HAP-1 (cell line): ENCODE data around the gene USP21.
A peak's percentile ranks its signal among the peaks of the same experiment; 100 is the strongest.

Experiments used
- DNase-seq, 2 experiments: peaks; one replicate each; pipeline ENCODE4 v3.0.0-alpha.2; 2016 to 2020; ENCODE audit warnings: low spot score in 2 of 2
- H3K27me3 ChIP-seq: fragments of 250-450 bp; sonication (Bioruptor Pico); 2 replicates; pipeline ENCODE4 v1.5.1; 2020; ENCODE audit warnings: low read depth, mild to moderate bottlenecking, moderate library complexity
- H3K36me3 ChIP-seq: fragments of 250-450 bp; sonication (Bioruptor Pico); replicated peaks from 2 replicates; pipeline ENCODE4 v1.5.1; 2020; ENCODE audit warnings: mild to moderate bottlenecking
- H3K4me1 ChIP-seq: fragments of 250-450 bp; sonication (Bioruptor Pico); 2 replicates; pipeline ENCODE4 v1.5.1; 2020; ENCODE audit warnings: mild to moderate bottlenecking
- H3K4me3 ChIP-seq: fragments of 250-450 bp; sonication (Bioruptor Pico); 2 replicates; pipeline ENCODE4 v1.5.1; 2020; ENCODE audit warnings: mild to moderate bottlenecking, moderate library complexity
- H3K9me3 ChIP-seq: fragments of 250-450 bp; sonication (Bioruptor Pico); 2 replicates; pipeline ENCODE4 v1.5.1; 2020; ENCODE audit warnings: mild to moderate bottlenecking, moderate library complexity
- in situ Hi-C: fragments of 300-500 bp; cut with MboI; formaldehyde crosslinking; loops from 3 replicates; pipeline ENCODE4 v1.14.3; 2020; ENCODE audit warnings: low sequenced_read_pairs, inconsistent platforms, mixed read lengths

Gene USP21

DNA sequence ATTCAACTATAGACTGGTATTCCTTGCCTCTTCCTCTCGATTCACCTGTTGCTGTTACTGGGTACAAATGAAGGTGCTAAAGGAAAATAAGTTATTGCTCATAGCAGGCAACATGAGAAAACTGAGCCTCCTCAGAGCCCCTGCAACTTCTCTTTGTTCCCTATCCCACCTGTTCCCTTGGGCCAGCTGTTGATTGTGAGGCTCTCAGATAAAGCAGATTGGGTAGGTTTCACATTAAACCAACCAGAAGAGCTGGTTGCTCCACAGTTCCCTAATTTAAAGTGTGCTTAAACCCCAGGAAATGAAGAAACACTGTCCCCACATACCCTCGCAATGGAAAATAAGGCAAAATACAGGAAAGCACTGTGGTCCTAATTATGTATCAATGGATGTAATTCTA, 31.7 kb upstream of the USP21 start:
- Histone ChIP-seq H3K36me3 (peaks cover 56% of the 10 kb centered on the region), H3K4me3 (no peak overlapping the region), H3K4me1 (peaks cover 13% of the 10 kb centered on the region), H3K27me3 (no peaks in the 10 kb centered on the region), H3K9me3 (no peaks in the 10 kb centered on the region)
- in situ Hi-C loops = no loop called here
- no peak for DNase-seq

DNA sequence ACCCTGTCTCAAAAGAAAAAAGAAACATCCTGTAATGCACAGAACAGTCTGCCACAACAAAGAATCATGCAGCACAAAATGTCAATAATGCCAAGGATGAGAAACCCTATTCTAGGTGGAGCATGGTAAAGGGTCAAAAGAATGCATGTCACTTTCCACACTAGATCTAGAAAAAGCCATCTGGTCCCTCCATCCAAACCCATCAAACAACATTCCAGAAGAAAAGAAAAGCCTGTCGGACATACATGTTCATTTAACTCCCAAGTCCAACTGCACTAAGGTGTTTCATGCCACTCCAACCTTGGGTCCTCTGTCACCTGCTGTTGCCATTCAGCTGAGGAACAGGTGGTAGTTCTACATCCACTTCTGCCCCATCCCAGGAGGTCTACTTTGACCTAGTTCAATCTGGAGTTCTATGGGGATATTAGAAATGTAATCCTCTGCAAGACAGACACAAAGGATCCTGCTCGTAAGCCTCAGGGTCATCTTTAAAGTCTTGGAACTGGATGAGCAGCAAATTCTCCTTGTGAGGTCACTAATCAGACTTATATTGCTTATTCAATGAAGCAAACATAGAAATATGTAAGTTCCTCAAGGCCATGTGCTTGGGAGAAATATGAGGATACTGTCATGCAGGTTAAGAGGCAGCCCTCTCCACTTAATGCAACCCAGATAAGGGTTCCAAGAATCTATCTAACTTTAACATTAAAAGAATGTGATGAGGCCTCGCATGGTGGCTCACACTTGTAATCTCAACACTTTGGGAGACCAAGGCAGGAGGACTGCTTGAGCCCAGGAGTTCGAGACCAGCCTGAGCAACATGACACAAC, 30.5 kb upstream of the USP21 start:
- Histone ChIP-seq H3K4me3 (no peak overlapping the region), H3K36me3 (peaks cover 48% of the 10 kb centered on the region), H3K4me1 (peaks cover 17% of the 10 kb centered on the region), H3K27me3 (no peaks in the 10 kb centered on the region), H3K9me3 (no peaks in the 10 kb centered on the region)
- DNase-seq = no peak
- in situ Hi-C loops = no loop called here

DNA sequence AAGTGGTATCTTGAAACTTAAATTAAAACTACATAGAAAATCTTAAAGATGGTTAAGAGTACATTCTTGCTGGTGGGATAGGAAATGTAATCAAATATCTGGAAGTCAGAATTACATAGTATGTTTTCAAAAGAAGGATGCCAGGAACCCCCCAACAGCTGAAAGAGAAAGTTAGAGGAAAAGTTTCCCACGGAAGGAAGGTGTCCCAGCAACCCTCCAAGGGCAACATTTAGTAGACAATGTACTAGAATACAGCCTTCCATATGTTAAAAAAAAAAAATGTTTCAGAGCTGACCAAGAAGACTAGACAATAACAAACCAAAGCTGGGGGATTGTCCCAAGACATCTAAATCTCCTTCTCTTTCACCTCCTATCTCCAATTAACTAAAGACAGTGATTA, 29.0 kb upstream of the USP21 start:
- Histone ChIP-seq H3K36me3 (peaks cover 38% of the 10 kb centered on the region), H3K4me3 (no peak overlapping the region), H3K9me3 (no peaks in the 10 kb centered on the region), H3K27me3 (no peaks in the 10 kb centered on the region), H3K4me1 (peaks cover 17% of the 10 kb centered on the region)
- in situ Hi-C loops = no loop called here
- DNase-seq = no peak

- Histone ChIP-seq H3K4me1 (peaks cover 17% of the 10 kb centered on the region), H3K36me3 (peaks cover 28% of the 10 kb centered on the region), H3K4me3 (peak overlapping the region; percentile 45), H3K27me3 (no peaks in the 10 kb centered on the region), H3K9me3 (no peaks in the 10 kb centered on the region)
- peak in 1 of 2 experiments; percentile 22 for DNase-seq
- in situ Hi-C loops = no loop called here
These were observed 27.5 kb upstream of the USP21 start for GRCh38 chr1:161131523-161132409.

DNA sequence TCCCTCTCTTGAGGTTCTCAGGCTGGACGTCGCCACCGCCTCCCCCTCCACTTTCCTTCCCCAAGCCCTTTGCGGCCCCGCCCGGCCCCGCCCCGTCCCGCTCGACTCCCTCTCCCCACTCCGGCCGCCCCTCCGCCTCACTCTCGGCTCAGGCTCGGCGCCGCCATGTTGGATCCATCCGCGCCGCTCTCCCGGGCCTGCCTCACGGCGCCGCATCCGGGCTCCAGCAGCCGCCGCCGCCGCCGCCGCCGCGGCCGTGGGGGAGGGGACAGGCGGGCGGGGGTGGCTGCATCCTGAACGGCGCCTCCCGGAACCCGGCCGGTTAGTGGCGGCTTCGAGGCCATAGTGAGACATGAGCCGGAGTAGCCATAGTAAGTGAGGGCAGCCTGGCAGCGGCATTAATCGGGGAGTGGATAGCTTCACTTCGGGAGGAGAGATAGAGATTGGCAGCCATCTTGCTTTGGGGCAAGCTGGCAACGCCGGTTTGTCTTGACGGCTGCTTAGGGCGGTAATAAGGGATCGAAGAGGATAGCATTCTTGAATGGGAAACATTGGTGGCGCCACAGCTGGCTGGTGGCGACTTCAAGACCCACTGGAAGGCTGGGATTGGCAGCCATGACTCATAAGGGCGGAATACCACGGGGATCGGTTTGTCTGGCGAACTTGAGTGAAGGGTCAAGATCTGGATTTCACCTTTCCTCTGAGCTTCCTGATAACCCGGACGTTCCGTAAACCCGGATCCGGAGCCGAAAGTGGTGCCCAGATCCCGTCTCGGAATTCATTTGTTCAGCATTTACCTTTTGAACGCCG, 26.7 kb upstream of the USP21 start, which contains the start of gene DEDD:
DEDD (minus strand) TSS at position 258 of the 810 bp plus-strand sequence. CDS start 8,205 bp downstream, outside the sequence.
- no peaks in the 10 kb centered on the region for H3K9me3 ChIP-seq
- H3K4me3 ChIP-seq = peak within 1 kb of the TSS; percentile 45
- H3K27me3 ChIP-seq = no peaks in the 10 kb centered on the region
- peaks cover 19% of the 10 kb centered on the region for H3K36me3 ChIP-seq
- H3K4me1 ChIP-seq = peaks cover 17% of the 10 kb centered on the region
- in situ Hi-C loops = no loop called here
- DNase-seq = peak; percentile 95 to 99

- Histone ChIP-seq H3K4me3 (peak overlapping the region; percentile 45), H3K27me3 (no peaks in the 10 kb centered on the region), H3K36me3 (peaks cover 13% of the 10 kb centered on the region), H3K4me1 (peaks cover 17% of the 10 kb centered on the region), H3K9me3 (no peaks in the 10 kb centered on the region)
- peak in 1 of 2 experiments; percentile 10 for DNase-seq
- in situ Hi-C loops = no loop called here
These were observed 26.0 kb upstream of the USP21 start for GRCh38 chr1:161133220-161133740.

- in situ Hi-C loops = no loop called here
- no peaks in the 10 kb centered on the region for H3K27me3 ChIP-seq
- peaks cover 3% of the 10 kb centered on the region; the same call in 1 of the 2 replicates for H3K4me1 ChIP-seq
- no peak for DNase-seq
- no peaks in the 10 kb centered on the region for H3K36me3 ChIP-seq
- H3K4me3 ChIP-seq = no peak overlapping the region
- H3K9me3 ChIP-seq = no peaks in the 10 kb centered on the region
These were observed 21.4 kb upstream of the USP21 start for GRCh38 chr1:161137881-161138280.

GRCh38 chr1:161138431-161138830, 20.9 kb upstream of the USP21 start:
- DNase-seq = no peak
- no peak overlapping the region for H3K4me3 ChIP-seq
- H3K36me3 ChIP-seq = no peaks in the 10 kb centered on the region
- no peaks in the 10 kb centered on the region for H3K27me3 ChIP-seq
- in situ Hi-C loops = no loop called here
- H3K9me3 ChIP-seq = no peaks in the 10 kb centered on the region
- H3K4me1 ChIP-seq = peaks cover 3% of the 10 kb centered on the region; the same call in 1 of the 2 replicates

DNA sequence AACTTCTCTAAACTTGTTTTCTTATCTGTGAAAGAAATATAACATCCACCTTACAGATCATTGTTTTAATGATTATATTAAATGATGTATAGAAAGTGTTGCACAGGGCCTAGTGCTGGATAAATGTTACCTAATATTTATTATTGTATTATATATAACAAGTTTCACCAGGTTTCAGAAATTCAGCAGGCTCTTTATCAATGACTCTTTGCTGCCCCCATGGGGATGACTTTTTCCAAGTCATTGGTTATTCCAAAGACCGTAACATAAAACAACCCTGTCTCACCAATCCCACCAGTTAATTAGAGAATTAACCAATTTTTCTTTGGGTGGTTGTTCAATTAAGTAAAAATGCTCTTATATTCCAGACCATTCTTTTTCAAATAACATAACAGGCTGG, 19.5 kb upstream of the USP21 start:
- no peaks in the 10 kb centered on the region for H3K36me3 ChIP-seq
- H3K9me3 ChIP-seq = no peaks in the 10 kb centered on the region
- in situ Hi-C loops = no loop called here
- DNase-seq = peak in 1 of 2 experiments; percentile 60
- H3K4me1 ChIP-seq = no peaks in the 10 kb centered on the region
- H3K4me3 ChIP-seq = no peak overlapping the region
- no peaks in the 10 kb centered on the region for H3K27me3 ChIP-seq

DNA sequence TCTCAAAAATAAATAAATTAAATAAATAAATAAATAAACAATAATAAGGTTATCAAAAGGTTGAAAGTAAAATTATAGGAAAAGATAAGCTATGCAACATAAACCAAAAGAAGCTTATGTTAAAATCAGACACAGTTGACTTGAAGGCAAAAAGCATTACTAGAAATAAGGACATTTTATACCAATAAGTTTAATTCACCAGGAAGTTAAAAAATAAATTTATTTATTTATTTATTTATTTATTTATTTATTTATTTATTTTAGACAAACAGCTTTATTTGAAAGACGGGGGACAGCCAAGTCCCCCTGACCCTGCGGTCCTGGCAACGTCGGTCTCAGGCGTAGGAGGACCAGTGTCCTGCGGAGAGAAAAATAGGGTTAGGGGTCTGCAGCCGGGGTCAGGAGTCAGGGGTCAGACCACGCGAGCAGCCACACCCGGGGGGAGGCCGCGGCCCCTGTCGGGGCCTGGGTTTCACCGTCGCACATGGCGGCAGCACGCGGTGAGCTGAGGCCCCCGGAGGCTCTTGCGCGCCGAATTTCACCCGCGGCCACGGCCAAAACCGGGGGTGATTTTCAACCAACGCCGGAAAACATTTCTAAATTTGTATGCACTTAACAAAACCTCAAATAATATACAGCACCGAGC, 18.4 kb upstream of the USP21 start:
- H3K27me3 ChIP-seq = no peaks in the 10 kb centered on the region
- in situ Hi-C loops = no loop called here
- no peaks in the 10 kb centered on the region for H3K4me1 ChIP-seq
- no peaks in the 10 kb centered on the region for H3K36me3 ChIP-seq
- no peak for DNase-seq
- H3K4me3 ChIP-seq = no peak overlapping the region
- H3K9me3 ChIP-seq = no peaks in the 10 kb centered on the region

DNA sequence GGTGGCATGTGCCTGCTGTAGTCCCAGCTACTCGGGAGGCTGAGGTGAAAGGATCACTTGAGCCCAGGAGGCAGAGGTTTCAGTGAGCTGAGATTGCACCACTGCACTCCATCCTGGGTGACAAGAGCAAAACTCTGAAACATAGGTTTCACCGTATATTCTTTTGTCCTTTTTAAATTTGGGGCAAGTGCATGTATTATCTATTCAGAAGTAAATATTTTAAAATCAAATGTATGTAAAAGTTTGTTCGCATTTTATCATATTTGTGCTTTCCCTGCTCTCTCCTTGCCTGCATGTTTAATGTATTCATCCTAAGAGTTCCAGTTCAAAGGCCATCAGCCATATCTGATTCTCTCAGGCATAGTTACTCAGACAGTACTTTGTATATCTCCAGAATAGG, 13.5 kb upstream of the USP21 start:
- Histone ChIP-seq H3K36me3 (no peaks in the 10 kb centered on the region), H3K4me1 (no peaks in the 10 kb centered on the region), H3K9me3 (no peaks in the 10 kb centered on the region), H3K27me3 (no peaks in the 10 kb centered on the region), H3K4me3 (no peak overlapping the region)
- DNase-seq = no peak
- in situ Hi-C loops = no loop called here

GRCh38 chr1:161153176-161153575, 6.1 kb upstream of the USP21 start:
- H3K27me3 ChIP-seq = no peaks in the 10 kb centered on the region
- DNase-seq = no peak
- H3K4me1 ChIP-seq = 0 out of 2 replicates have a peak, but pooled peaks cover 4% of the 10 kb centered on the region
- H3K36me3 ChIP-seq = 0 out of 2 replicates have a peak, but pooled peaks cover 2% of the 10 kb centered on the region
- H3K4me3 ChIP-seq = peak overlapping the region; percentile 81
- in situ Hi-C loops = no loop called here
- H3K9me3 ChIP-seq = no peaks in the 10 kb centered on the region
